ENCODE data around the gene RLBP1.

DNA sequence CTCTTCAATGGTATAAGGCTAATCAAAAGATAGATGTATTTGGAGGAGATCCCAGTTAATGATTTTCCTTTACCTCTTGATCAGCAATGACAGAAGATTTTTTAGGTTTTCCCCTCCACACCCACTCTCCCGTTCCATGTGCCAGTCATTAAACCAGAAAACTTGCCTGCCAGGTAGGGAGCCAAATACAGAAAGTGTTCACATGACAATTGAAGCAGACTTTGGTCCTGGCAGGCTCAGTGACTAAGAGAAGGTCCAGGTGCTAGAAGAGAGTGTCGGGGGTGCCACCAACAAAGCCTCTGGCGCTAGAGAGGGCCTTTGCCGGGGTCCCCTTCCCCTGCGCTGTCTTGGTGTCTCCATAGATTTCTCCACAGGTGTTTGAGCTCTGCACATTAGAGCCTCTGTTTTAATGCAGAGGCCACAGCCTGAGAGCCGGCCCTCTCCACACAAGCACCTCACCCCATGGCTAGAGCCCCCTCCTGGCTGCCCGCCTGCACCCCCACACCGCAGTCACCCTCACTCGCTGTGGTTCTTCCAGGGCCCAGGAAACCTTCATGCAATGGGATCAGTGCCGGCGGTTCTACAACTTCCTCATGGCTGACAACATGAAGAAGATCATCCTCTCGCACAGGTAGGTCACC lies 36.4 kb downstream of the RLBP1 start:
- TF ChIP-seq, protein P1, sequence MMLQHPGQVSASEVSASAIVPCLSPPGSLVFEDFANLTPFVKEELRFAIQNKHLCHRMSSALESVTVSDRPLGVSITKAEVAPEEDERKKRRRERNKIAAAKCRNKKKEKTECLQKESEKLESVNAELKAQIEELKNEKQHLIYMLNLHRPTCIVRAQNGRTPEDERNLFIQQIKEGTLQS (CRISPR knock-in tag; conservative IDR thresholded peaks at IDR 0.05): no peak
- TF ChIP-seq JUN (CRISPR knock-in tag; IDR thresholded peaks at IDR 0.05): no peak
- TF ChIP-seq, protein P2, sequence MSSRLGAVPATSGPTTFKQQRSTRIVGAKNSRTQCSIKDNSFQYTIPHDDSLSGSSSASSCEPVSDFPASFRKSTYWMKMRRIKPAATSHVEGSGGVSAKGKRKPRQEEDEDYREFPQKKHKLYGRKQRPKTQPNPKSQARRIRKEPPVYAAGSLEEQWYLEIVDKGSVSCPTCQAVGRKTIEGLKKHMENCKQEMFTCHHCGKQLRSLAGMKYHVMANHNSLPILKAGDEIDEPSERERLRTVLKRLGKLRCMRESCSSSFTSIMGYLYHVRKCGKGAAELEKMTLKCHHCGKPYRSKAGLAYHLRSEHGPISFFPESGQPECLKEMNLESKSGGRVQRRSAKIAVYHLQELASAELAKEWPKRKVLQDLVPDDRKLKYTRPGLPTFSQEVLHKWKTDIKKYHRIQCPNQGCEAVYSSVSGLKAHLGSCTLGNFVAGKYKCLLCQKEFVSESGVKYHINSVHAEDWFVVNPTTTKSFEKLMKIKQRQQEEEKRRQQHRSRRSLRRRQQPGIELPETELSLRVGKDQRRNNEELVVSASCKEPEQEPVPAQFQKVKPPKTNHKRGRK (CRISPR knock-in tag; IDR thresholded peaks at IDR 0.05; ENCODE audit: borderline replicate concordance): no peak
